Measurements from ENCODE around the gene CHST12.

The CHST12 gene

GRCh38 chr7:2358968-2359527 lies 44.4 kb upstream of the CHST12 start:
- no peak for DNase-seq (ENCODE audit: low spot score)
- no peak for TF ChIP-seq CTCF (IDR thresholded peaks at IDR 0.05; ENCODE audit: extremely low read depth, missing control alignments)

- no peak for DNase-seq (ENCODE audit: low spot score)
- TF ChIP-seq CTCF (IDR thresholded peaks at IDR 0.05; ENCODE audit: extremely low read depth, missing control alignments), result no peak
Measured at GRCh38 chr7:2359610-2360009, 43.8 kb upstream of the CHST12 start.

GRCh38 chr7:2360796-2361195 lies 42.6 kb upstream of the CHST12 start:
- DNase-seq (ENCODE audit: low spot score), result no peak
- TF ChIP-seq CTCF (IDR thresholded peaks at IDR 0.05; ENCODE audit: extremely low read depth, missing control alignments), result no peak

- no peak for TF ChIP-seq CTCF (IDR thresholded peaks at IDR 0.05; ENCODE audit: extremely low read depth, missing control alignments)
- no peak for DNase-seq (ENCODE audit: low spot score)
Measured at GRCh38 chr7:2362385-2363088, 40.9 kb upstream of the CHST12 start.

GRCh38 chr7:2369139-2369538 lies 34.3 kb upstream of the CHST12 start:
- DNase-seq (ENCODE audit: low spot score), result no peak
- no peak for TF ChIP-seq CTCF (IDR thresholded peaks at IDR 0.05; ENCODE audit: extremely low read depth, missing control alignments)

GRCh38 chr7:2371329-2371728 lies 32.1 kb upstream of the CHST12 start:
- DNase-seq (ENCODE audit: low spot score), result no peak
- TF ChIP-seq CTCF (IDR thresholded peaks at IDR 0.05; ENCODE audit: extremely low read depth, missing control alignments), result no peak

GRCh38 chr7:2372724-2373123 lies 30.7 kb upstream of the CHST12 start:
- no peak for TF ChIP-seq CTCF (IDR thresholded peaks at IDR 0.05; ENCODE audit: extremely low read depth, missing control alignments)
- no peak for DNase-seq (ENCODE audit: low spot score)

Measured in GM20000 (cell line).